Measurements from ENCODE around the gene DAAM1.

Gene DAAM1

DNA sequence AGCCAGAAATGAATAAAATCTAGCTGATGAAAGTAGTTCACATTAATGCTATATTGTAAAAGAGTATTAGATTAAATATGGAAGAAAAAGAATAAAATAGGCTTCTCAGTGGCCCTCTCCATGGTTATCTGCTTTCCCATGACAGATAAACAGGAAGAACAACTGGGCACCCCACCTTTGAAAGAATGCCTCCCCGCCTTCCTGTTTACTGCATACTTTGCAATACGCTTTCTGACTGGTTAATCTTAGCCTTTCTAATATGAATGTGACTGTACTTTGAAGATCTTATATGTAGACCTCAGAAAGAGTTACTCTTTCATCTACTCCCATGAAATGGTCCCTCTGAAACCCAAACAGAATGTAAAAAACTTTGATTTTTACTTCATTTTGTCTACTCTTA, 34.1 kb upstream of the DAAM1 start:
- H3K4me3 ChIP-seq (ENCODE audit: low read depth, low read length), result no peak overlapping the region
- TF ChIP-seq, protein P1, sequence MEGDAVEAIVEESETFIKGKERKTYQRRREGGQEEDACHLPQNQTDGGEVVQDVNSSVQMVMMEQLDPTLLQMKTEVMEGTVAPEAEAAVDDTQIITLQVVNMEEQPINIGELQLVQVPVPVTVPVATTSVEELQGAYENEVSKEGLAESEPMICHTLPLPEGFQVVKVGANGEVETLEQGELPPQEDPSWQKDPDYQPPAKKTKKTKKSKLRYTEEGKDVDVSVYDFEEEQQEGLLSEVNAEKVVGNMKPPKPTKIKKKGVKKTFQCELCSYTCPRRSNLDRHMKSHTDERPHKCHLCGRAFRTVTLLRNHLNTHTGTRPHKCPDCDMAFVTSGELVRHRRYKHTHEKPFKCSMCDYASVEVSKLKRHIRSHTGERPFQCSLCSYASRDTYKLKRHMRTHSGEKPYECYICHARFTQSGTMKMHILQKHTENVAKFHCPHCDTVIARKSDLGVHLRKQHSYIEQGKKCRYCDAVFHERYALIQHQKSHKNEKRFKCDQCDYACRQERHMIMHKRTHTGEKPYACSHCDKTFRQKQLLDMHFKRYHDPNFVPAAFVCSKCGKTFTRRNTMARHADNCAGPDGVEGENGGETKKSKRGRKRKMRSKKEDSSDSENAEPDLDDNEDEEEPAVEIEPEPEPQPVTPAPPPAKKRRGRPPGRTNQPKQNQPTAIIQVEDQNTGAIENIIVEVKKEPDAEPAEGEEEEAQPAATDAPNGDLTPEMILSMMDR (IDR thresholded peaks at IDR 0.05; ENCODE audit: low read depth, low read length), result no peak

DNA sequence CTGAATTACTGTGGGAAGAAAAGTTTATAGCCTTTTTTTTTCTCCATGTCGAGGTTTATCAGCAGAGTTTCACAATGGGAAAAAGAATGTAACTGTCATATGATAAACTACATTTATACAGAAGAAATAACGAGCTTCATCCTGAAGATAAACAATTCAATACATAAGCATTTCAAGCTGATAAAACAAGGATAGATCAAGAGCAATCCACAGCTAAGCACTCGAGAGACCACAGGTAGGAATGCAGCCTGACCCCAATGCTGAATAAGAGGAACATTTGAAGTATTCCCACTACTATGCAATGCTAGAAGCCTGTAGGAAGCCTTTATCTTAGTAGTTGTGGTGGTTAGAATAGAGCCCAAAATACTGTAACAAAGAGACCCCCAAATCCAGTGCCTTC, 32.6 kb upstream of the DAAM1 start:
- TF ChIP-seq, protein P1 (IDR thresholded peaks at IDR 0.05; ENCODE audit: low read depth, low read length), result no peak
- no peak overlapping the region for H3K4me3 ChIP-seq (ENCODE audit: low read depth, low read length)

DNA sequence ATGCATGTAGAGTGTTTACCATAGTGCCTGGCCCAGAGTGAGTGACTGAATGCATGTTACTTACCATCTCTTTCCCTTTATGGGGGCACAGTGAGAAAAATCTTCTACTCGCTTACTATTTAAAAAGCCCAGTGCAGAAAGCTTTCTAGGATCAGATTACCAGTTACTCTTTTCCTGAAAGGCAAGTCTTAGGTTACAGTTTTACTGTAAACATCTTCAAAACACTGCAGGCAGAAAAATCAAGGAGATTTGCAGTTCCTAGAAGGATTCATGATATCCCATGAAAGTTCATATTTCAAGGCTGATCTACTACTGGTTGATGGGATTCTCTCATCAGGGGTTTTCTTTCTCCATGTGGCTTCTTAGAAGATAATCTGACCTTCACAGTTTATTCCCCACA, 29.3 kb upstream of the DAAM1 start:
- H3K4me3 ChIP-seq (ENCODE audit: low read depth, low read length), result no peak overlapping the region

DNA sequence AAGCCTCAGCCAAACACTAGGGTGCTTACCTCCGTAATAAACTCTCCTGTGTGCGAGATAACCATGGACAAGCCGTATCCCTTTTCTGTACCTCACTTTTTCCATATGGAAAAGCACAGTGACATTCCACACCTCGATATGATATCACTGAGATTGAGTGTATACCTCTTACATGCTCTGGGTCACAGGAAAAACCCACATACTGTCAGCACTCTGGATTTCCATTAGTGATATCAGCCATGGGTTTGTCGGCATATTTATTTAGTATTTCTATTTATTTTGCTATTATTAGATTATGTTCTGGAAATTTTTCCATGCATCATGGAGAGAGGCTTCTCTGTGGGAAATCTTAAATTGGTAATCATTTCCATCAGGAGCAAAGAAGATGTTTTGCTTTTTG, 28.0 kb upstream of the DAAM1 start:
- TF ChIP-seq, protein P1 (IDR thresholded peaks at IDR 0.05; ENCODE audit: low read depth, low read length), result no peak
- H3K4me3 ChIP-seq (ENCODE audit: low read depth, low read length), result no peak overlapping the region

More for the DNA sequence above, 29.3 kb upstream of the DAAM1 start:
- TF ChIP-seq, protein P1 (IDR thresholded peaks at IDR 0.05; ENCODE audit: low read depth, low read length), result no peak

DNA sequence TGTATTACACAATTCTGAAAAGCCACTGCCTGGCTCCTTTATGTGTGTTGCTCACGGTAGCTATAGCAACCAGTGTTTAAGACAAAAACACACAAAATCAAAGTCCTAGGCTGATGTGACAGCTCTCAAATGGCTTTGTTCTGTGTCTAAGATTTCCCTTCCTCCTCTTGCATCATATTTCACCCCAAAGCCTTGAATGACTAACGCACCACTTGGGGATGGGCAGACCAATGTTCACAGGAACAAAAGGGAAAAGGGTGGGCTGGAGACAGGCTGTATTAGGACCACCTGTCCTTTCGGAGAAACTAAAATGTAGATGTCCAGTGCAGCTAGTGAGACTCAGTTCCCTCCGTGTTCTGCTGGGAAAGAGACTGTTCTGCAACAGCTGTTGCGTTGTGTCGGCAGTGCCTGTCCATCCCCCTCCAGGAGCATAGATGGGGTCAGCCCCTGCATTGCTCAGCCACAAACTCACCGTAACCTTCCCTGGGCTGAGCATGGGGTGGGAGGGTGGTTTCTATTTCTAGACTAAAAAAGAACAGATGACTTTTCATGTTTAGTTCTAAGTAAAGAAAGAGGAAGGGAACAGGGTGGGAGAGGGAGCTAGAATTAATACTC, 26.8 kb upstream of the DAAM1 start:
- no peak overlapping the region for H3K4me3 ChIP-seq (ENCODE audit: low read depth, low read length)
- TF ChIP-seq, protein P1 (IDR thresholded peaks at IDR 0.05; ENCODE audit: low read depth, low read length), result no peak

DNA sequence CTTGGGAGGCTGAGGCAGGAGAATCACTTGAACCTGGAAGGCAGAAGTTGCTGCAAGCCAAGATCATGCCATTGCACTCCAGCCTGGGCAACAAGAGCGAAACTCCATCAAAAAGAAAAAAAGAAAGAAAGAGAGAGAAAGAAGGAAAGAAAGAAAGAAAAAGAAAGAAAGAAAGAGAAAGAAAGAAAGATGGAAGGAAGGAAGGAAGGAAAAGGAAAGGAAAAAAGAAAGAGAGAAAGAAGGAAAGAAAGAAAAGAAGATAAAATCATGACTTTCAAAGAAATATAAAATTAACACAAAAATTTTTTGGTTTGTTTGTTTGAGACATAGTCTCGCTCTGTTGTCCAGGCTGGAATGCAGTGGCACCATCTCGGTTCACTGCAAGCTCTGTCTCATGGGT, 22.2 kb upstream of the DAAM1 start:
- TF ChIP-seq, protein P1 (IDR thresholded peaks at IDR 0.05; ENCODE audit: low read depth, low read length), result no peak
- H3K4me3 ChIP-seq (ENCODE audit: low read depth, low read length), result no peak overlapping the region

DNA sequence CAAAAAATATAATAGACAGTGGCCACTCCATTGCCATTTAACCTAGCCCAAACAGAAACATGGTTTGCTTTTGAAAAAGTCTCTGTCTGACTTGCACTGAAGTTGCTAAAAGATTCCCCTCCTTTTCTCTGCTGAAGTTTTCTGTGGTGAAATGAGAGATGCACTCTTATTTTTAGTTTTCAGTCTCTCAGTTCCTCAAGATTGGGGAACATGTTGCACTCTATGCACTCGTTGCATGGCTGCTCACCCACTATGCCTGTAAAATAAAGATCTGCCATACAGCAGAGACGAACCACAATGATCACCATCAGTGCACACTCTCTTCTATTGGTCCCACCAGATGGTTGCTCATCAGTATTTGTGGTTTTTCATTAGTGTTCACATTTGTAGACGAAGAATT, 13.1 kb upstream of the DAAM1 start:
- H3K4me3 ChIP-seq (ENCODE audit: low read depth, low read length), result no peak overlapping the region
- TF ChIP-seq, protein P1 (IDR thresholded peaks at IDR 0.05; ENCODE audit: low read depth, low read length), result no peak

All from WI38 (cell line).